HG03558 (cell line): ENCODE results near the gene HHLA2.
A peak's percentile ranks its signal among the peaks of the same experiment; 100 is the strongest.

Experiments
- ATAC-seq: cut with Tn5 transposase; IDR thresholded peaks from one replicate; pipeline ENCODE4 v1.9.1; 2021; ENCODE audit warnings: moderate number of reproducible peaks; ENCODE audit not compliant: unreplicated experiment; ENCODE audit errors: extremely low read depth

The HHLA2 gene

GRCh38 chr3:108388136-108389132, 92.1 kb downstream of the HHLA2 start:
- ATAC-seq, result peak; percentile 66

DNA sequence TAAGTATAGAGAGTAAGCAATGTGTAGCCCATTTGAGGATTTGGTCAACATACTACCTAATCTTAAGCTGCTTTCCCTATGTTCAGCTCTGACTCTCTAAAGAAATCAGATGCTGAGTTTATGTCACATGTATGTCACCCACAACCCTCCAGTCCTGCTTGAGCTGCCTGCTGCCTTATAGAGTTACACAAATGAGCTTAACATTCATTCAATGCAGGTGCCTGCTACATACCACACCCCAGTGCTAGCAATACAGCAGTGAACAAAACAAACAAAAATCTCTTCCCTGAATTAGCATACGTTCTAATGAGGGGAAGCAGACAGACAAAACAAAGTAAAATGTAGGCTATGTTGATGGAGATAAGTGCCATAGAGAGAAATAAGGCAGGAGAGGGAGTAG, 93.0 kb downstream of the HHLA2 start:
- no peak for ATAC-seq

DNA sequence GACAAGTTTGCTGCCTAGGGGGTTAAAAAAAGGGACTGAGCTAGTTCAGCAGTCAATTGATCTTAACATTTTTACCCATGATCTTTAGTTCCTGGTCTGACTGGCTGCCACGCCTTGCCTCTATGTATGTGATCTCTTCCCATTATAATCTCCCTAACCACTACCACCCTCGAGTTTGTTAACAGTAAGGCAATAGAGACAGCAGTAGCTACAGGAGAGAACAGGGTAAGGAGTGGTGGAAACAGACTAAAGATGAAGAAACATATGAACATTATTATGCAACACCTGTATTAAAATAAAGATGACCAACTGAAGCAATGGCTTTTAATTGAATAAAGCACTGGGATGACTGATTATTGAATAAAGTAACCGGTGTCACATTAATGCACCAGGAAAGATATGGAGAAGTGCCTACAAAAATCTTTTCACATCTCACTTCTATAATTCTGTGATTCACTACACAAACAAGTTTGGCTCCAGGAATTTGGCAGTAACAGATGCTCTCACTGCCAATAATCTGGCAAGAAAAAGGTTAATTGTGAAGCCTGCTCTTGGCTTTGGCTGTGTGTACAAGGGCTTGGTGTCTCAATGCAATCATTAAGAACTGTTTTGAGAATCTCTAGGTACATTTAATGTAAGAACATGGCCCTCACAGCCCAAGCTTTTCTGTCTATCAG, 95.7 kb downstream of the HHLA2 start:
- ATAC-seq, result no peak

GRCh38 chr3:108393128-108393900, 97.0 kb downstream of the HHLA2 start:
- no peak for ATAC-seq

DNA sequence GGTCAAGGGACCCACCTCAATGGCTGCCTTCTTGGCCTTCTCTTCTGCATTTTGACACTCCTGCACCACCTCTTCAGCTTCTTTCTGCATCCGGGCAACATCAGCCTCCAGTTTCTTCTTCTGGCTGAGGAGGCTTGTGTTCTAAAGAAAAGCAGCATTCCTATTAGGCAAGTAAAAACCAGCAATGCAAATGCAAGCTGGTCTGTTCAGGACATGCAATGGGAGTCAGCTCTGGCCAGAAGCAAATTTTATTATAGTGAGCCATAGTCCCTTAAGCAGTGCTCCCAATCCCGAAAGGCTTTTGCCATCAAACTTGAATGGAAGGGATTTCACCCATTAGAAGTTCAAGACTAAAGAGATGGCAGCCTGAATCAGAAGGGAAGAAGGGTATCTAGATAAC, 97.7 kb downstream of the HHLA2 start:
- ATAC-seq, result no peak

- no peak for ATAC-seq
Measured at GRCh38 chr3:108394563-108394962, 98.2 kb downstream of the HHLA2 start.

DNA sequence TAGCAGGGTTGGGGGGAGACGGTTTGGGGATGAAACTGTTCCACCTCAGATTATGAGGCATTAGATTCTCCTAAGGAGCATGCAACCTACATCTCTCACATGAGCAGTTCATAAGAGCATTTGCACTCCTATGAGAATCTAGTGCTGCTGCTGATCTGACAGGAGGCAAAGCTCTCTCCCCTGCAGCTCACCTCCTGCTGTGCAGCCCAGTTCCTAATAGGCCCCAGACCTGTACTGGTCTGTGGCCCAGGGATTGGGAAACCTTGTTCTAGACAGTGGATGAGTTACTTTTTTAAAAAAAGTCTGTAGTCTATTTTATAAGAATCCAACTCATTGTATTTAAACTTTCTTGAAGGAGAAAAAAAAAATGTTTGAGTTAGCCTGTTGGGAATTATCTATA, 100.0 kb downstream of the HHLA2 start:
- no peak for ATAC-seq

DNA sequence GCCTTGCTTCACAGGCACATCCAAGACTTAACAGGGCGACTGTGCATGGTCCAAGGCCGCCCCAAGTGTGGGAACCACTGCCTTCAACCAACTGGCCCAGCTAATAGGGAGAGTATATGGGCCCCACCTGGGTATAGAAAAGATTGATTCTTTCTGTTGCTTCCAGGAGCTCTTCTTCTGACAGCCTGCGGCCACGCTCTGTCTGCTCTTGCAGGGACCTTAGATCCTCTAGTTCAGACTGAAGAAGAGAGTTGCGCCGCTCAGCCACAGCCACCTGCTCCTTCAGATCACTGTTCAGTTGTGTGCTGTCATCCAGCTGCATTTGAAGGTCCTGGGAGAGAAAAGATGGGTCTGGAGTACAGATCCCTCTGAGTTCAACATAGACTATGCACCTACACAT, 102.2 kb downstream of the HHLA2 start:
- ATAC-seq, result no peak

GRCh38 chr3:108401836-108402235, 105.5 kb downstream of the HHLA2 start:
- ATAC-seq, result no peak

GRCh38 chr3:108403198-108403597, 106.8 kb downstream of the HHLA2 start:
- no peak for ATAC-seq

GRCh38 chr3:108403686-108404345, 107.5 kb downstream of the HHLA2 start:
- ATAC-seq, result no peak

DNA sequence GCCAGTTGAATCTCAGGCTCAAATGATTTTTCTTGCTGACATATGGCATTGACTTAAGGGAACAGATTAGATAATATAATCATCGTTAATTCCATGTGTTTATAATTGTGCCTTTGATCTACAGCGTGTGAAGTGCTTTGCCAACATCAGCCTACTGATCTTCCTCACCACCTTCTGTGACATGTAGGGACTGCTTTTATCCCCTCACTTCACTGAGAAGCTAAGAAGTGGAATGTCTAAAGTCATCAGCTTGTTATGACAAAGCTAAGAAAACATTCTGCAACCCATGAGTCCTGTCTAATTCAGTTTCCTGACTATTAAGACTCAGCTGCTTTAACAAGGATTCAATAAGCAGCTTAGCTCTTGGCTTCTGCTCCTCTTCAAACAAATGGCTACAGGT, 108.0 kb downstream of the HHLA2 start:
- no peak for ATAC-seq

DNA sequence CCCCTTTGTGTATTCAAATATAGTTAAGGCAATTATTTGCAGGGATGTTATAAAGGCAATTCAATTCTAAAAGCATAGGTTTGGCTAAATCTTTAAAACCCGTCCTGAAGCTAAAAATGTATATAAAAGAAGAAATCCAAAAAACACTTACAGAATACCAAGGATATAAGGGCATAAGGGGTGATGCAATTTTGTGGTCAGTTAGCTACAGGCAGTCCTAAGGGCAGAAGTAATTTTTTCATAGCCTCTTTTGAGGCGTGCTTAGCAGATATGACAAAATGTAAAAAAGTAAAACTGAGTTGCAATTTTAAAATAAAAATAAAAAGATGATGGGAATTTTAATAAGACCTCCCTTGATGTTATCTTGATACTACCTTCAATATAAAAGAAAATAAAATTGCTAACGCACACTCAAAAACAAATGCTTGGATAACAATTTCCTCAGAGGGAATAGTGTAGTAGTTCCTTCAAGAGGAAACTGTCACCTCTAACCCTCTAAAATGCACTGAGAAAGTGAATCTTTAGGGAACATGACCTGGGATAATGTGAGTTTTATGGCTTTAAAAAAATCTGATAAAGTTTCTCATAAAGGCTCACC, 109.8 kb downstream of the HHLA2 start:
- peak; percentile 13 for ATAC-seq

DNA sequence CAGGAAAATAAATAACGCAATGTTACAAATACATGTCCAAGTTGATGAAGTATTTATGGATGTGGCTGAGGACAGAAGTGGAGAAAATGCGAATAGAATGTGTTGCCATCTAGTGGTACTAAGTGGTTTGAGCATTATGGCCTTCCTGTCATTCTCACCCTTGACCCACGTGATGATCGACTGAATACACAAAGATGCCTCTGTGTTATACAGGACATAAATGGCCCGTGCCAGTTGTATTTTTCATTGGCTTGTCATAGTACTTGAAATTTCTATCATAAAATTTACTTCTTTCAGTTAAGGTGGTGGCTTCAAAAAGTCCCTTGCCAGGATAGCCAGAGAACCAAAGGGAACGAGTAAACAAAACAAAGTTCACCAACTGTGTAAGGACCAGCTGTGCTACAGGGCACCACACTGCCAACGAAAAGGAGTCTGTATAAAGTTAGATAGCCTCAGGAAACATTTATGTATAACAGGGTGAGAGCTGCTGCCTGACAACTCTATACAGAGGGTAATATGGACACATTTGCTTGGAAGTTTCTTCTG, 110.4 kb downstream of the HHLA2 start:
- peak; percentile 88 for ATAC-seq

- no peak for ATAC-seq
Measured at GRCh38 chr3:108407886-108408285, 111.5 kb downstream of the HHLA2 start.

DNA sequence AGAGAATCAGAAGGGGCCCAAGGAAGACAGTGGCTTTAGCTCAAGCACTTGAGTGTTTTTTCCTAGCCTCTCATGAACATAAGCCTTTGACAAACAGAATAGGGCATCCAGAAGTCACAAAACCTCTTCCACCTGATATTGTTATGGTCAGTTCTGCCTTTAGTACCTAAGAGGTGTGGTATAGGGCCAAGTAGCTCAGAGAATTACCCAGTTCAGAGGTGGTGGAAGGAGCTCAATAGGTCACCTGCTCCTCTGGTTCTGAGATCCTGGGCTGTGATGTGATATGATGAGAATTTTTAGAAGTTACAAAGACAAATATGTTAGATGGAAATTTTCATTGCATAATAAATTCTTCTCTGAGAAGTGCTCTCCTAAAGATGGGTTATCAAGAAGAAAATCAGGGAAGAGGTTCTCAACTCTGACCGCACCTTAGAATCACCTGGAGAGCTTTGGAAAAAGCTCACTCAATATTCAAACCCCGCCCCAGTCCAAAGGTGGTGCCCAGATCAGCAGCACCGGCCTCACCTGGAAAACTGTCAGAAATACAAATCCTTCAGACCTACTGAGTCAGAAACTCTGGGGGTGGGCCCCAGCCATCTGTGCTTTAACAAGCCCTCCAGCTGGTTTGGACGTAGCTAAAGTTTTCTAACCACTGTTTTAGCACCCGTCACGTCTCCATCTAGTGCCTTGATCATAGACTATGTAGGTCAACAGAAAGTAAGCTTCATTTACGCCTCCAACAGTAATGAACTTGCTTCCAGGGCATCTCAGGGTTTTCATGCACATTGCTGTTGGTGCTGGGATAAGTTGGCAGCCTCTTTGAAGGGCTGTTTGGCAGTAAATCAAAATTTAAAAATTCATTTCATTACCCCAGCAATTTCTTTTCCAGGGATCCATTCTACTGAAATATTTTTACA, 112.8 kb downstream of the HHLA2 start:
- no peak for ATAC-seq

GRCh38 chr3:108409800-108410178, 113.4 kb downstream of the HHLA2 start:
- no peak for ATAC-seq

DNA sequence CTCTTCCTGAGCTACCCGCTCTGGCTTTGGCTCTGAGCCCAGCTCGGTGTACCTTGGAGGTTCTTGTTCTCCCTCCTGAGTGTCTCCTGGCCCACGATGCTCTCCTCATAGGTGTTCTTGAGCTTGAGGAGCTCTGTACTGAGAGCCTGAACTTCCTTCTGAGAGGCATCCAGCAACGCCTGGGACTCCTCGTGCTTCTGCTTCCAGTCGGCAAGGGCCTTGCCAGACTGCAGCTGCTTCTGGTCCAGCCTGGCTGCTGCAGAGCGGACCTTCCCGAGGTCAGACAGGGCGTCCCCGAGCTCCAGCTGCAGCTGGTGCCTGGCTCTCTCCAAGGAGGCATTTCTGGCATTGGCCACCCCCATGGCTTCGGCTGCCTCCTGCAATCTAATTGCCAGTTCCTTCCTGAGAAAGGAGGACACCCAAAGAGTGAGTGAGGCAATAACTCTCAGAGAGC, 114.2 kb downstream of the HHLA2 start:
- ATAC-seq, result no peak
